ENCODE measurements around the gene CXXC5.

The CXXC5 gene

GRCh38 chr5:139638736-139639618 lies 9.2 kb upstream of the CXXC5 start:
- peak; percentile 77 to 89 for DNase-seq

- no peak for DNase-seq
Observed at GRCh38 chr5:139639619-139640380, 8.3 kb upstream of the CXXC5 start.

GRCh38 chr5:139640421-139641115 lies 7.6 kb upstream of the CXXC5 start:
- no peak for DNase-seq

- DNase-seq = no peak
Observed at GRCh38 chr5:139641116-139642080, 6.8 kb upstream of the CXXC5 start.

GRCh38 chr5:139642213-139642612 lies 5.9 kb upstream of the CXXC5 start:
- DNase-seq = no peak

- DNase-seq = peak in 1 of 2 experiments; percentile 79
Observed at GRCh38 chr5:139642891-139643871, 5.0 kb upstream of the CXXC5 start.

GRCh38 chr5:139644001-139644456 lies 4.1 kb upstream of the CXXC5 start:
- no peak for DNase-seq

- no peak for DNase-seq
Observed at GRCh38 chr5:139644646-139645429, 3.3 kb upstream of the CXXC5 start.

- no peak for DNase-seq
Observed at GRCh38 chr5:139645430-139645871, 2.7 kb upstream of the CXXC5 start.

GRCh38 chr5:139646111-139646510 lies 2.0 kb upstream of the CXXC5 start:
- DNase-seq = no peak

- DNase-seq = peak in 1 of 2 experiments; percentile 68
Observed at GRCh38 chr5:139646912-139647505, 1.1 kb upstream of the CXXC5 start.

GRCh38 chr5:139647506-139648204 lies 494 bp upstream of the CXXC5 start:
- DNase-seq = peak in 1 of 2 experiments; percentile 66

- DNase-seq = peak in 1 of 2 experiments; percentile 73
Observed at GRCh38 chr5:139649082-139649991, 1.2 kb downstream of the CXXC5 start.

GRCh38 chr5:139650031-139650688 lies 2.0 kb downstream of the CXXC5 start:
- DNase-seq = peak in 1 of 2 experiments; percentile 64

- DNase-seq = no peak
Observed at GRCh38 chr5:139650689-139651042, 2.5 kb downstream of the CXXC5 start.

- DNase-seq = peak in 1 of 2 experiments; percentile 57
Observed at GRCh38 chr5:139651043-139651834, 3.1 kb downstream of the CXXC5 start.
